CD4-positive, alpha-beta T cell treated with Interleukin-6 for 4 hours (primary cell): ENCODE measurements around the gene EHD1.
A peak's percentile ranks its signal among the peaks of the same experiment; 100 is the strongest.

ENCODE experiments used
- DNase-seq: peaks from one replicate; pipeline ENCODE4 v3.0.0-alpha.2; 2020; ENCODE audit warnings: mixed read lengths

Gene EHD1

GRCh38 chr11:64871492-64871891 lies 6.9 kb downstream of the EHD1 start:
- DNase-seq = peak; percentile 41

- DNase-seq = no peak
Measured at GRCh38 chr11:64870893-64871466, 7.4 kb downstream of the EHD1 start.

GRCh38 chr11:64870176-64870892 lies 8.1 kb downstream of the EHD1 start:
- DNase-seq = no peak

DNA sequence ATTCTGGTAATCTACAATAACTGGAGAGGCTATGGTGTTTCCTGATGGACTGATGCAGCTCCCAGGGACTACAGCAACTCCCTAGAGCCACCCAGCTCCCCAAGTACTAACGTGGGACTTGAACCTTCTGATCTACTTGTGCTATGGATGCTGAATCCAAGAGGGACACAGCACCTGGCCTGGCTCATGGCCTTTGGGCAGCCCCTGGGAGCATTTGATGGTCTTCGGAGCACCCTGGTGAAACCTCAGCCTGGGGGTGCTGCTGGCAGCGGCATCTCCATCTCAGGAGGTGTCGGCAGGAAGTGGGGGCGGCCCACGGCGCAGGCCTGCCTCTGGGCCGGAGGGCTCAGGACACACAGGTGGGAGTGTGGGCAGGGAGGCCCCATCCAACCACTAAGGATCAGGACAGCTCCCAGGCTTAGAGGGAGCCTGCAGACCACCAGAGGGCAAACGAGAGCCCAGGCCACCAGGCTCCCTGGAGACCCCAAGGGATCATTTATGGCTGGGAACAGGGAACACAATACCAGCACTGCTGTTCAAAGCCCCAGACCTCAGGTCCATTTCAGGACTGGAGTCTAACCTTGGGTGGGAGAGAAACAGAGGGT lies 8.7 kb downstream of the EHD1 start:
- DNase-seq = peak; percentile 48

DNA sequence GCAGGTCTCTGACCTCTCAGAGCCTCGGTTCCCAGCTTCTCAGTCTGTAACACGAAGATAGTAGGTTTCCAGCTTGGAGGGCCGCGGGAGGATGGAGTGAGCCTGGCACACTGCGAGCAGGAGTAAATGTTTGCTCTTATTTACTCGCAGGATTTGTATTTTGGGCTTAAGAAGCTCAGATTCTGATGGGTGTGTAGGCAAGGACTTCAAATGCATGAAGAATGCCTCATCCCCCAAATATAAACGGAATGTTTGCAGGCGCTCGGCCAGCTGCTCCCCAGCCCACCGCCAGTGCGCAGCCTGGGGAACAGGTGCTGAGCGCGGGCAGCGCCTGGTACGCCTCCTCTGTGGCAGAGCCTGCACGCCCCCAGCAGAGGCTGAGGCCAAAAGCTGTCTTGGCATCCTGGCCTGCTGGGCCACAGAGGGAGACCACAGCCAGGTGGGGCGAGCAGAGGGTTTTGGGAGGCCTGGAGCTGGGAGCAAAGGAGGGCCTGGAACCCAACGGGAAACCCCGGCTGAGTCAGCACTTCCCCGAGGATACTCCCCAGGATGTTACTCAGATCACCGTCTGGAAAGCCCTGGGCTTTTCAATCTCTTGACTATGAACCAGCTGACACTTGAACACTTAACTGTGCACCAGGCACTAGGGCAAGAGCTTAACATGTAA lies 9.4 kb downstream of the EHD1 start:
- peak; percentile 57 for DNase-seq

- peak; percentile 24 for DNase-seq
Measured at GRCh38 chr11:64867748-64868462, 10.5 kb downstream of the EHD1 start.

GRCh38 chr11:64866173-64866491 lies 12.3 kb downstream of the EHD1 start:
- DNase-seq = no peak

GRCh38 chr11:64865286-64866172 lies 12.9 kb downstream of the EHD1 start:
- DNase-seq = peak; percentile 59

GRCh38 chr11:64864473-64865285 lies 13.7 kb downstream of the EHD1 start:
- peak; percentile 60 for DNase-seq

- no peak for DNase-seq
Measured at GRCh38 chr11:64864135-64864472, 14.3 kb downstream of the EHD1 start.

DNA sequence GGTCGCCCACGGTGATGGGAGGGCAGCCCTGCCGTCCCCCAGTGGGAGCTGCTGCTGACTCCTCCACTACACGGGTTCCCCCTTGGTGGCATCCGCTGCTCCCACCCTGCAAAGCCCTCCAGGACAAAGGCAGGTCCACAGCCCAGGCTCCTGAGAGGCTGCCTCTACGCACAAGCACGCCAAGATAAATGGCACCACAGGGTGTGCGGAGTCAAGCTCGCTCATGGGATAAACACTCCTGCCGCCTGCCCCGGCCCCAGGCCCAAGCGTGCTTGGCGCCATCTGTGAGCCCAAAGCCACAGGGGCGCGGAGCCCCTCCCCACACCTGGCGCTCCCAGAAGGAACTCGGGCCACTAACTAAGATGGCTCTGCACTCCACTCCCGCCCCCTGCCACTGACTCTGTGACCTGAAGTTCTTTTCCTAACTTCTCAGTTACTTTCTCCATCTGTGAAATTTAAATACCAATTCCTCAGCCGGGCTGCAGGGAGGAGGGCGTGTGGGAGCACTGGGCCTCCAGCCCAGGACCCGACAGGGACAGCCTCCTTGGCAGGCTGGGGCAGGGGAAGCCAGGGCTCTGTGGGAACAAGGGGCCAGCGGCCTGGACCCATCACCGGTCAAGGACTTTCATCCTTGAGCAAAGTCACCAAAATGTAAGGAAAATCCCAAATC lies 14.9 kb downstream of the EHD1 start:
- no peak for DNase-seq

GRCh38 chr11:64862987-64863390 lies 15.4 kb downstream of the EHD1 start:
- no peak for DNase-seq

DNA sequence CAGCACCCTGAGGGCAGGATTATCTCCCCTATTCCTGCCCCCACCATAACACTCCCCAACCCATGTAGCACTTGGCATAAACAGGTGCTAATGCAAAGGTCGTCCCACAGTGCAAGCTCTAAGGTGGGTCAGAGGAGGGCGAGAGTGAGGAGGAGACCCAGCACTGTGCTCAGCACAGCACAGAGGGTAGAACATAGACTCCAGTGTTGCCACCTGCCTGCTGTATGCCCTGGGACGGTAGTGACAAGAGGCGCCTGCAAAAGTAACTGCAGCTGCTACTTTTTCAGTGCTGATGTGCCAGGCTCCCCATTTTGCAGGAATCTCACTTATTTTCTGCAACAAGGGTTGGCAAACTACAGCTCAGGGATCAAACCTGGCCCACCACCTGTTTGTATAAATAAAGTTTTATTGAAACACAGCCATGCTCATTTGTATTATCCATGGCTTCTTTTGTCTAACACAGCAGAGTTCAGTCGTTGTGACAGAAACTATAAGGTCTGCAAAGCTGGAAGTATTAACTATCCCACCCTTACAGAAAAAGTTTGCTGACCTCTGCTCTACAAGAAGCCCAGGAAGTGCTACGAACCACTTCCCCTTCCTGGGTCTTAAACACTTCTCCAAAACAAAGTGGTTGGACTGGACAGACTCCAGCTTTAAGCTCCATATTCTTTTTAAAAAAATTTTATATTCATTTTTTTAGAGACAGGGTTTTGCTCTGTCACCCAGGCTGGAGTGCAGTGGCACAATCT lies 17.0 kb downstream of the EHD1 start:
- DNase-seq = peak; percentile 48

DNA sequence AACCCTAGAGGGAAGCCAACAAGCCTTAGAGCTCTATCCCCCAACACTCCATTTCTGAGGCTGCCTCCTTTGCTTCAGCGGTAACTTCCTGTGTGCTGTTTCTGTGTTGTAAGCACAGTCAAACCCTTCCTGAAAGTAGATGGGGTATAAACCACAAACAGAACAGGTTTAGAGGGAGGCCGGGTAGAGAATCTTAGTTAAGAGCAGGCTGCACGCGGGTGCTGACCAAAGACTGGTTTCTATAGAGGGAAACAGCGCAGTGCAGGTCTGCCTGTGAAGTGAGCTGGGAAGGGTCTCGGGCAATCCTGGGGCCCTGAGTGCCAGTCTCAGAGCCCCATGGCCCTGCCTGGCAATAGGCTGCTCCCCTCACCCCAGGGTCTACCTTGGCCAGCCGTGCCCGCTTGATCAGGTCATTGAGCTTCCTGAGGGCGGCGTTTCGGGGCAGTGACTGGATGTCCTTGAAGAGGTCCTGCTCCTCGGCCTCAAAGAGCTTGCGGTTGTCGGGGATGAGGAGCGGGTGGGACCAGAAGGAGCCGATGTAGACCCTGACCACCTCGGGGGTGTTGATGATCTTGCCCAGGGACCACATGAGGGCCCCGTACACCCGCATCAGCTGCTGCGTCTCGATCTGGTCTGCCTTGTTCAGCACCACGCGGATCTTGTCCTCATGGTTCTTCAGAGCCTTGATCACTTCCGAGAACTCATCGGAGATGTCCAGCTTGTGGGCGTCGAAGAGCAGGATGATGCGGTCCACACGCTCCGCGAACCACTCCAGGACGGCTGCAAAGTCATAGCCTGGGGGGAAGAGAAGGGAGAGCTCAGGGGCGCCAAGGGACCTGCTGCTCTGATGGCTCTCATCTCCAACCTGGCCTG lies 18.6 kb downstream of the EHD1 start:
- peak; percentile 69 for DNase-seq

DNA sequence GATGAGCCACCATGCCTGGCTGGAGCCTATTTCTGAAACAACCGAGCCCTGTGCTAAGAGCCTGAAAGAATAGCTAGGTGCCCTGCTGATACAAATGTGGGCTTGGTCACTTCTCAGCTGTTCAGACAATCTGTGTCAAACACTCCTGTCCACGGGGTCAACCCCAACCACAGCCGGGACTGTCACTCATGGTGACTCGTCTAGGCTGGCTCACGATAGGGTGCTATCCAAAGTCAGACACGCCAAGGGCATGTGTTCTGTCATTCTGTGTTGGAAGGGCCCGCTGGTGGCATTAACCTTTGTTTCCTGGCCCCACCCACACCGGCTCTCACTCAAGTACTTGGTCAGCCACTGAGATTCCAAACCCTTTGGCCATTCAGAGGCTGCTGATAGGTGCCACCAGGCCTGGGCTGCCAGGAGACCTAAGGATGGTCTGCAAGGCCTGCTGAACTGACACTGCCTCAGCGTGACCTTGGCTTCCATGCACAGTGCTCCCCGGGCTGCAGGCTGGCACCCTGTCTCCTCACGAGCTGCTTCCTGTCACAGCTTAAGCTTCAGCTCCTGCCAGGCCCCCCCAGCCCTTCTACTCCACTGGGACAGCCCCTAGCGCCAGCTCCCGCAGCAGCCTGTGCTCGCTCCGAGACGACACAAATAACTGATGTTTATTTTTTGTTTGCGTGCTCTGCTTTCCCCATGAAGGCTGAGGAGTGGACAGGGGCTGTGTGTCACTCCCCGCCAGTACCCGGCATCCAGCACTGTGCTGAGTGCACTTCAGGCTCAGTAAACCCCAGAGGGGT lies 19.8 kb downstream of the EHD1 start:
- peak; percentile 84 for DNase-seq

DNA sequence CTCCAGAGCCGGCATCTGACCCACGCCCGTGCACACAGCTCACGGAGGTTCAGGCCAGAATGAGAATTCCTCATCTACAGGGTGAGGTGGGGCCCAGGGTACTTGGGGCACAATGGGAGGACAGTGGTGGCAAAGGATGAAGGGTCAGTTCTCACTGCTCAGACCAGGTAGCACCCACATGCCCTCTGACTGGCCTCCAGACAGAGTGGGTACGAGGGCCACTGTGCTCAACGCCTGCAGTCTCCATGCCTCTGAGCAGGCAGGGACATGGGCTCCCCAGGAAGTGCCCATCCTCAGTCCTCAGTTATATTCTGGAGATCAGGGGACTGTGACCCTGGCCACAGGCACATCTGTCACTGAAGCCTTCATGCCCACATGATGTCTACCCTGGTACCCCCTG lies 20.9 kb downstream of the EHD1 start:
- DNase-seq = no peak

DNA sequence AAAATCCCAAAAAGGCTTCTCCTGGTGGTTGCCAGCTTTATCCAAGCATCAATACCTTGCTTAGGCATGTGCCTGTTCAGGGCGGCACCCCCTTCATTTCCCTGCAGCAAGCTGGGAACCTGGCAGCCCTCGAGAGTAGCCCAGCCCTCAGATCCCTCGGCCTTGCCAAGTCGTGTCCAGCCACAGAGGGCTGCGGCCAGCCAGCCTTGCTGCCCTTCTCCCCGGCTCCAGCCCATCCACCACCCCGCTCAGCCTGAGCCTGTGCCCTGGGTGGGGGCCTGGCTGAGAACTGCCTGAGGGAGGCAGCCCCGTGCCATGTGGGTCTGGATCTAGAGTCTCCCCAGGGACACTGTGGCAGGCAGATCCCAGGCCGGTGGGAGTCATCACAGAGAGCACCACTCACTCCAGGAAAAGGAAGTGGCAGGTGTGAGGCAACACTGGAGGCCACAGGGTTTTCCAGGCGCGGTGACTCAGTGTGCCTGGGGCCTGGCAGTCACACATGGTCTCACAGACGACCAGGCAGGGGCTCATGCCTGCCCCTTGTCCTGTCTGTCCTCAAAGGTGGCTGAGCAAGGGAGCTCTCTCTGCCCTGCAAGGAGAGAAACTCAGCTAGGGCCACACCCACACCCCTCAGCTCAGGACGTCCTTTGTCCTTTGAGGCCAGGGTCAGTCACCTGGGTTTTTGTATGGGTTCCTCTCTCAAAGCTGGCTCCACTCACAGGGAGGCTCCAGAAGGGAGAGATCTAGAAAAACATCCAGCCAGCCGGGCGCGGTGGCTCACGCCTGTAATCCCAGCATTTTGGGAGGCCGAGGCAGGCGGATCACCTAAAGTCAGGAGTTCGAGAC lies 21.8 kb downstream of the EHD1 start:
- DNase-seq = peak; percentile 59
